Transverse colon (tissue), 4 donors: ENCODE results near the gene EEFSEC. TPM values are rescaled to one million over a fixed set of nuclear protein-coding genes. Genes with fewer than 3 reads are reported as not detected.

Experiments
- DNase-seq: peaks from one replicate; pipeline ENCODE4 v3.0.0-alpha.2; 2019
- H3K27ac ChIP-seq, 4 donors: fragments of 200-600 bp; sonication (generic); 2 replicates each; pipeline ENCODE4 v1.5.1; 2016 to 2018; ENCODE audit warnings: inconsistent platforms in 4 of 4
- H3K27me3 ChIP-seq: fragments of 200-600 bp; sonication (generic); 2 replicates; pipeline ENCODE4 v1.5.1; 2017; ENCODE audit warnings: inconsistent platforms
- H3K36me3 ChIP-seq, 4 donors: fragments of 200-600 bp; sonication (generic); 2 replicates each; pipeline ENCODE4 v1.5.1; 2017 to 2019; ENCODE audit warnings: inconsistent platforms in 4 of 4
- H3K4me1 ChIP-seq, 4 donors: fragments of 200-600 bp; sonication (generic); 2 replicates each; pipeline ENCODE4 v1.5.1; 2017 to 2020; ENCODE audit warnings: inconsistent platforms in 4 of 4
- H3K4me3 ChIP-seq, 4 donors: fragments of 200-600 bp; sonication (generic); 1 replicate in 1 of 4; 2 replicates in 3 of 4; pipeline versions ENCODE4 v1.5.1 to v1.6.1; 2017 to 2019; ENCODE audit warnings: inconsistent platforms in 4 of 4
- H3K9me3 ChIP-seq, 2 donors: fragments of 200-600 bp; sonication (generic); 2 replicates each; pipeline ENCODE4 v1.5.1; 2017 to 2019; ENCODE audit warnings: inconsistent platforms in 2 of 2
- CTCF ChIP-seq, 5 experiments: fragments of 200-600 bp in 3 of 5; fragments of 450-650 bp in 2 of 5; sonication (generic) in 3 of 5; IDR thresholded peaks; 1 replicate in 2 of 5; 2 replicates in 3 of 5; pipeline ENCODE4 v1.5.1; 2016 to 2017; ENCODE audit warnings: antibody characterized with exemption in 5 of 5, inconsistent platforms in 3 of 5, mild to moderate bottlenecking in 2 of 5, moderate library complexity in 1 of 5
- EP300 ChIP-seq: sonication (generic); formaldehyde crosslinking; IDR thresholded peaks from one replicate; pipeline ENCODE4 v1.6.1; 2017; ENCODE audit warnings: antibody characterized with exemption, low read depth
- POLR2A ChIP-seq: fragments of 450-650 bp; IDR thresholded peaks from one replicate; pipeline ENCODE4 v1.6.1; 2016; ENCODE audit warnings: antibody characterized with exemption, mild to moderate bottlenecking, moderate library complexity
- POLR2AphosphoS5 ChIP-seq, 3 donors: sonication (generic); formaldehyde crosslinking; IDR thresholded peaks; one replicate each; pipeline ENCODE4 v1.6.1; 2016; ENCODE audit warnings: antibody characterized with exemption in 3 of 3
- WGBS, 2 donors: methylation state at CpG; one replicate each; pipeline ENCODE4 v1.1.5; 2018; ENCODE audit warnings: low coverage in 1 of 2; 5-methylcytosine and 5-hydroxymethylcytosine counted together
- in situ Hi-C, 4 donors: fragments of 200-750 bp; cut with MboI; loops; one replicate each; pipeline versions ENCODE4 v1.15.0 to v1.15.1; 2017; ENCODE audit warnings: low sequenced_read_pairs in 3 of 4, low pct_ligation_motif_present in 1 of 4, low pct_unique_long_range_greater_than_20kb in 1 of 4
- intact Hi-C: fragments of 100-400 bp; cut with DNase I; formaldehyde crosslinking; loops from one replicate; pipeline ENCODE4 v1.15.1; 2023; ENCODE audit warnings: low total_unique reads
- total RNA-seq, 4 donors: library from RNA; depleted of rRNA; stranded (reverse); fragments of >200 nt; gene quantifications; one replicate each; pipeline ENCODE4 v1.1.0, GENCODE V29; 2016

EEFSEC gene
- total RNA-seq, 4 donors from 2014 or later: 10.3 to 16.8 (median 14.2) TPM

- Histone ChIP-seq H3K27ac (no peak overlapping the region), H3K9me3 (no peaks in the 10 kb centered on the region), H3K27me3 (no peaks in the 10 kb centered on the region), H3K36me3 (no peaks in the 10 kb centered on the region), H3K4me1 (peaks cover 0 to 27% (median 7%) of the 10 kb centered on the region in 4 donors), H3K4me3 (no peak overlapping the region)
- 85% methylated on average over 1 to 7 of the region's 7 CpGs for WGBS, 2 donors
- intact Hi-C loops: no loop called here
- no peak for TF ChIP-seq POLR2A
- TF ChIP-seq POLR2AphosphoS5 (IDR thresholded peaks at IDR 0.05): no peak
- no peak for TF ChIP-seq CTCF (IDR thresholded peaks at IDR 0.05)
- no peak for TF ChIP-seq EP300
- in situ Hi-C loops: no loop called here
- DNase-seq: no peak
Measured at GRCh38 chr3:128197855-128198254, 44.6 kb downstream of the EEFSEC start.

GRCh38 chr3:128198313-128198712, 45.0 kb downstream of the EEFSEC start:
- Histone ChIP-seq H3K36me3 (no peaks in the 10 kb centered on the region), H3K9me3 (no peaks in the 10 kb centered on the region), H3K27ac (no peak overlapping the region), H3K27me3 (no peaks in the 10 kb centered on the region), H3K4me3 (no peak overlapping the region), H3K4me1 (peaks cover 0 to 27% (median 7%) of the 10 kb centered on the region in 4 donors)
- WGBS, 2 donors: 100% methylated on average over 1 of the region's 1 CpG; no CpG with 5 or more reads in 1 of the 2 donors
- in situ Hi-C loops: no loop called here
- no peak for DNase-seq
- TF ChIP-seq CTCF (IDR thresholded peaks at IDR 0.05) (no peak), POLR2A (no peak), EP300 (no peak), POLR2AphosphoS5 (IDR thresholded peaks at IDR 0.05) (no peak)
- intact Hi-C loops: no loop called here

GRCh38 chr3:128199110-128199509, 45.8 kb downstream of the EEFSEC start:
- no peak for DNase-seq
- Histone ChIP-seq H3K27ac (no peak overlapping the region), H3K4me1 (peaks cover 0 to 22% (median 6%) of the 10 kb centered on the region in 4 donors), H3K9me3 (no peaks in the 10 kb centered on the region), H3K4me3 (no peak overlapping the region), H3K27me3 (no peaks in the 10 kb centered on the region), H3K36me3 (no peaks in the 10 kb centered on the region)
- WGBS, 2 donors: 90 to 92% methylated on average over 1 of the region's 1 CpG
- in situ Hi-C loops: no loop called here
- no peak for TF ChIP-seq EP300
- no peak for TF ChIP-seq CTCF (IDR thresholded peaks at IDR 0.05)
- TF ChIP-seq POLR2AphosphoS5 (IDR thresholded peaks at IDR 0.05): no peak
- TF ChIP-seq POLR2A: no peak
- intact Hi-C loops: no loop called here

GRCh38 chr3:128201158-128201755, 48.0 kb downstream of the EEFSEC start:
- in situ Hi-C loops (no loop called here), intact Hi-C loops (no loop called here)
- Histone ChIP-seq H3K4me3 (no peak overlapping the region), H3K9me3 (no peaks in the 10 kb centered on the region), H3K27ac (no peak overlapping the region), H3K4me1 (peaks cover 0 to under 1% (median 0%) of the 10 kb centered on the region in 4 donors), H3K36me3 (no peaks in the 10 kb centered on the region), H3K27me3 (no peaks in the 10 kb centered on the region)
- DNase-seq: no peak
- 97 to 100% methylated on average over 1 of the region's 1 CpG for WGBS, 2 donors
- no peak for TF ChIP-seq CTCF (IDR thresholded peaks at IDR 0.05)
- TF ChIP-seq POLR2A: no peak
- no peak for TF ChIP-seq EP300
- no peak for TF ChIP-seq POLR2AphosphoS5 (IDR thresholded peaks at IDR 0.05)
